ENCODE results near the gene VAMP4.

- TF ChIP-seq CTCF (conservative IDR thresholded peaks at IDR 0.05 in 1 of 2, IDR thresholded peaks at IDR 0.05 in 1 of 2; ENCODE audit: extremely low read depth in 1 of 2, insufficient read depth in 1 of 2, low read depth in 1 of 2, low read length in 2 of 2) = no peak
- no peak for TF ChIP-seq EZH2 (IDR thresholded peaks at IDR 0.05; ENCODE audit: borderline replicate concordance, low read length)
Observed at GRCh38 chr1:171753182-171753581, 11.3 kb upstream of the VAMP4 start.
